H1 (cell line): Measurements from ENCODE around the gene TMEM51. TPM values are rescaled to one million over a fixed set of nuclear protein-coding genes. Genes with fewer than 3 reads are reported as not detected.

ENCODE experiments used
- CTCF ChIA-PET: fragments of 300-600 bp; sonication (Branson Sonifier 250); formaldehyde crosslinking; loops from one replicate; lab custom pipeline; 2021; ENCODE audit not compliant: partially characterized antibody; lab: Charles Lee
- POLR2A ChIA-PET: fragments of 300-600 bp; sonication (Branson Sonifier 250); formaldehyde crosslinking; loops from one replicate; lab custom pipeline; 2021; ENCODE audit warnings: inconsistent platforms; ENCODE audit not compliant: partially characterized antibody; lab: Charles Lee
- DNase-seq, 2 experiments: peaks; one replicate each; pipeline versions ENCODE4 v3.0.0 to v3.0.0-alpha.2; 2010 to 2022; ENCODE audit warnings: low spot score in 2 of 2, low read depth in 1 of 2, mixed read lengths in 1 of 2
- FAIRE-seq: peaks from 2 replicates; lab custom pipeline; 2011; peaks lifted over from hg19 to GRCh38; lab: Jason Lieb, UNC
- H2AFZ ChIP-seq: 2 replicates; pipeline ENCODE4 v1.8.1; 2012; ENCODE audit warnings: low read length, inconsistent platforms
- H2AK5ac ChIP-seq: 2 replicates; pipeline ENCODE4 v1.6.1; 2013; ENCODE audit warnings: low read depth, low read length
- H2BK120ac ChIP-seq: replicated peaks from 2 replicates; pipeline ENCODE3; 2013; ENCODE audit warnings: low read depth, low read length, inconsistent platforms
- H2BK12ac ChIP-seq: 2 replicates; pipeline ENCODE4 v1.6.1; 2013; ENCODE audit warnings: low read depth, low read length
- H2BK15ac ChIP-seq: 2 replicates; pipeline ENCODE4 v1.6.1; 2013; ENCODE audit warnings: low read length
- H2BK20ac ChIP-seq: 2 replicates; pipeline ENCODE4 v1.6.1; 2013; ENCODE audit warnings: low read length
- H2BK5ac ChIP-seq: 2 replicates; pipeline ENCODE4 v1.6.1; 2013; ENCODE audit warnings: low read depth, low read length
- H3K14ac ChIP-seq: 2 replicates; pipeline ENCODE4 v1.6.1; 2013; ENCODE audit warnings: inconsistent platforms; ENCODE audit not compliant: insufficient read length
- H3K18ac ChIP-seq: 2 replicates; pipeline ENCODE4 v1.6.1; 2013; ENCODE audit warnings: low read length; ENCODE audit errors: extremely low read depth
- H3K23ac ChIP-seq: 2 replicates; pipeline ENCODE4 v1.6.1; 2013; ENCODE audit warnings: inconsistent platforms; ENCODE audit not compliant: insufficient read length
- H3K23me2 ChIP-seq: 2 replicates; pipeline ENCODE4 v1.6.1; 2013; ENCODE audit warnings: low read depth, low read length
- H3K27ac ChIP-seq: 2 replicates; pipeline ENCODE4 v1.6.1; 2011; ENCODE audit warnings: low read depth, low read length, inconsistent platforms
- H3K27me3 ChIP-seq, 4 experiments: replicated peaks in 1 of 4; 1 replicate in 1 of 4; 2 replicates in 3 of 4; pipeline versions ENCODE4 v1.6.1 to v1.8.1; 2011 to 2013; ENCODE audit warnings: low read length in 3 of 4, mild to moderate bottlenecking in 3 of 4, inconsistent platforms in 2 of 4, mixed read lengths in 2 of 4, moderate library complexity in 1 of 4; ENCODE audit not compliant: control insufficient read depth in 3 of 4, insufficient read depth in 3 of 4; ENCODE audit errors: extremely low read depth in 1 of 4
- H3K36me3 ChIP-seq, 4 experiments: 2 replicates each; pipeline versions ENCODE4 v1.6.1 to v1.8.1; 2011 to 2013; ENCODE audit warnings: mild to moderate bottlenecking in 4 of 4, low read length in 3 of 4, moderate library complexity in 2 of 4, control low read depth in 1 of 4, inconsistent platforms in 1 of 4; ENCODE audit not compliant: insufficient read depth in 4 of 4, control insufficient read depth in 2 of 4
- H3K4ac ChIP-seq: replicated peaks from 2 replicates; pipeline ENCODE3; 2013; ENCODE audit warnings: low read length, low read depth, mixed read lengths, inconsistent platforms; ENCODE audit not compliant: insufficient read length
- H3K4me1 ChIP-seq, 4 experiments: replicated peaks in 1 of 4; 1 replicate in 1 of 4; 2 replicates in 3 of 4; pipeline versions ENCODE4 v1.6.1 to v1.8.1; 2011 to 2013; ENCODE audit warnings: low read length in 3 of 4, inconsistent platforms in 2 of 4, mixed read lengths in 1 of 4; ENCODE audit not compliant: insufficient read depth in 4 of 4, control insufficient read depth in 3 of 4
- H3K4me2 ChIP-seq, 2 experiments: 2 replicates each; pipeline versions ENCODE4 v1.6.1 to v1.8.1; 2011 to 2013; ENCODE audit warnings: low read depth in 2 of 2, low read length in 2 of 2, control low read depth in 1 of 2, inconsistent platforms in 1 of 2, mild to moderate bottlenecking in 1 of 2; ENCODE audit not compliant: insufficient read depth in 1 of 2
- H3K4me3 ChIP-seq, 4 experiments: fragments of 200-600, 300-600 bp in 1 of 4; sonication (generic), shearing (Covaris generic), sonication (Bioruptor Twin) in 1 of 4; 2 replicates each; pipeline versions ENCODE4 v1.5.1 to v1.8.1; 2011 to 2016; ENCODE audit warnings: low read length in 4 of 4, low read depth in 3 of 4, control low read depth in 2 of 4, inconsistent platforms in 2 of 4, mild to moderate bottlenecking in 2 of 4, mixed read lengths in 1 of 4, moderate library complexity in 1 of 4; ENCODE audit not compliant: insufficient read depth in 2 of 4; ENCODE audit errors: extremely low read depth in 1 of 4
- H3K56ac ChIP-seq: replicated peaks from 2 replicates; pipeline ENCODE3; 2013; ENCODE audit warnings: low read depth, mild to moderate bottlenecking, mixed read lengths, low read length, inconsistent platforms; ENCODE audit not compliant: insufficient read length
- H3K79me1 ChIP-seq: 2 replicates; pipeline ENCODE4 v1.6.1; 2013; ENCODE audit warnings: low read depth, low read length, control low read depth
- H3K79me2 ChIP-seq, 2 experiments: 2 replicates each; pipeline versions ENCODE4 v1.6.1 to v1.8.1; 2012 to 2013; ENCODE audit warnings: low read length in 2 of 2, mild to moderate bottlenecking in 2 of 2, inconsistent platforms in 1 of 2; ENCODE audit not compliant: insufficient read depth in 2 of 2, control insufficient read depth in 1 of 2
- H3K9ac ChIP-seq, 4 experiments: replicated peaks in 1 of 4; 1 replicate in 1 of 4; 2 replicates in 3 of 4; pipeline versions ENCODE4 v1.6.1 to v1.8.1; 2011 to 2013; ENCODE audit warnings: low read depth in 3 of 4, low read length in 3 of 4, control low read depth in 2 of 4, mild to moderate bottlenecking in 2 of 4, moderate library complexity in 2 of 4, inconsistent platforms in 1 of 4; ENCODE audit errors: extremely low read depth in 1 of 4
- H3K9me3 ChIP-seq, 2 experiments: 2 replicates each; pipeline versions ENCODE4 v1.6.1 to v1.8.1; 2012 to 2013; ENCODE audit warnings: mild to moderate bottlenecking in 2 of 2, moderate library complexity in 2 of 2, control low read depth in 1 of 2, inconsistent platforms in 1 of 2, low read depth in 1 of 2, low read length in 1 of 2, mixed read lengths in 1 of 2; ENCODE audit not compliant: insufficient read depth in 2 of 2
- H4K20me1 ChIP-seq, 2 experiments: replicated peaks in 1 of 2; 2 replicates each; pipeline versions ENCODE3 to v1.8.1; 2011 to 2013; ENCODE audit warnings: inconsistent platforms in 2 of 2, low read length in 2 of 2, mild to moderate bottlenecking in 1 of 2; ENCODE audit not compliant: insufficient read depth in 2 of 2, control insufficient read depth in 1 of 2
- H4K5ac ChIP-seq: 2 replicates; pipeline ENCODE4 v1.6.1; 2013; ENCODE audit warnings: low read length, low read depth, mixed read lengths, inconsistent platforms; ENCODE audit not compliant: insufficient read length
- H4K8ac ChIP-seq: 2 replicates; pipeline ENCODE4 v1.8.0; 2013; ENCODE audit warnings: mild to moderate bottlenecking, moderate library complexity, low read length, inconsistent platforms; ENCODE audit not compliant: insufficient read depth; ENCODE audit errors: extremely low read depth
- H4K91ac ChIP-seq: replicated peaks from 2 replicates; pipeline ENCODE3; 2013; ENCODE audit warnings: low read length, mixed read lengths, inconsistent platforms; ENCODE audit not compliant: insufficient read length
- CBX5 ChIP-seq: fragments of 300-800, 300-1000 bp; sonication (generic); IDR thresholded peaks from 2 replicates; pipeline ENCODE4 v1.7.1; 2016; ENCODE audit warnings: antibody characterized with exemption, low read length, low read depth
- CEBPB ChIP-seq: IDR thresholded peaks from 2 replicates; pipeline ENCODE4 v1.6.1; 2012; ENCODE audit warnings: low read depth, low read length
- E2F6 ChIP-seq: IDR thresholded peaks from 2 replicates; pipeline ENCODE4 v1.6.1; 2012; ENCODE audit warnings: inconsistent platforms
- EZH2 ChIP-seq: fragments of 200-600 bp; sonication (generic); IDR thresholded peaks from 2 replicates; pipeline ENCODE4 v1.7.1; 2012; ENCODE audit warnings: low read depth, mild to moderate bottlenecking, moderate library complexity, low read length, inconsistent platforms; ENCODE audit not compliant: severe bottlenecking
- HDAC6 ChIP-seq: IDR thresholded peaks from one replicate; pipeline ENCODE4 v1.7.1; 2012; ENCODE audit warnings: low read depth, mild to moderate bottlenecking, inconsistent platforms, low read length, moderate library complexity
- KDM5A ChIP-seq: fragments of 200-600 bp; IDR thresholded peaks from 2 replicates; pipeline ENCODE4 v1.7.1; 2012; ENCODE audit warnings: mild to moderate bottlenecking, low read length, inconsistent platforms, mixed read lengths
- NRF1 ChIP-seq: IDR thresholded peaks from 2 replicates; pipeline ENCODE4 v1.6.1; 2011; ENCODE audit warnings: mild to moderate bottlenecking, low read depth, low read length, improper control_type of control experiment
- POLR2A ChIP-seq, 2 experiments: IDR thresholded peaks; 1 replicate in 1 of 2; 2 replicates in 1 of 2; pipeline ENCODE4 v1.6.1; 2011; ENCODE audit warnings: low read depth in 2 of 2, low read length in 2 of 2, mild to moderate bottlenecking in 2 of 2; ENCODE audit errors: control extremely low read depth in 1 of 2
- RBBP5 ChIP-seq: IDR thresholded peaks from 2 replicates; pipeline ENCODE4 v1.7.1; 2012; ENCODE audit warnings: low read depth, mild to moderate bottlenecking, inconsistent platforms, low read length, moderate library complexity, borderline replicate concordance
- RFX5 ChIP-seq: IDR thresholded peaks from 2 replicates; pipeline ENCODE4 v1.6.1; 2011; ENCODE audit warnings: low read depth, low read length, improper control_type of control experiment, borderline replicate concordance
- RNF2 ChIP-seq: fragments of 200-900, 300-1000 bp; sonication (generic); IDR thresholded peaks from 2 replicates; pipeline ENCODE4 v1.7.1; 2016; ENCODE audit warnings: borderline replicate concordance, low read depth, mild to moderate bottlenecking, antibody characterized with exemption, low read length; ENCODE audit not compliant: poor library complexity, severe bottlenecking; ENCODE audit errors: missing control alignments
- RXRA ChIP-seq: IDR thresholded peaks from 2 replicates; pipeline ENCODE4 v1.6.1; 2011; ENCODE audit warnings: low read depth, mild to moderate bottlenecking, low read length, moderate library complexity; ENCODE audit not compliant: insufficient read depth
- ZNF274 ChIP-seq: IDR thresholded peaks from 2 replicates; pipeline ENCODE4 v1.7.0; 2012; ENCODE audit warnings: low read length, borderline replicate concordance; ENCODE audit errors: extremely low read depth
- WGBS, 2 experiments: shearing (Covaris generic) in 1 of 2; methylation state at CpG; one replicate each; pipeline versions ENCODE4 v1.1.6 to v1.1.7; 2013 to 2015; ENCODE audit warnings: low lambda C conversion rate in 2 of 2, mixed read lengths in 2 of 2, inconsistent platforms in 1 of 2, low coverage in 1 of 2, missing lambda C conversion rate in 1 of 2; ENCODE audit not compliant: insufficient replicate concordance in 2 of 2, insufficient coverage in 1 of 2, insufficient read length in 1 of 2; ENCODE audit errors: extremely low coverage in 1 of 2, missing lambda C conversion rate in 1 of 2; 5-methylcytosine and 5-hydroxymethylcytosine counted together
- polyA plus RNA-seq, 7 experiments: library from polyadenylated mRNA; depleted of rRNA in 3 of 7; stranded (reverse) in 5 of 7; unstranded in 2 of 7; fragments of >200 nt in 5 of 7; fragments of 200-250 nt in 2 of 7; gene quantifications; 1 replicate in 5 of 7; 2 replicates in 1 of 7; 4 replicates in 1 of 7; pipeline versions ENCODE4 v1.2.1 to v1.2.3, GENCODE V29; 2011 to 2013; ENCODE audit warnings: missing spikeins in 2 of 7, mixed read lengths in 2 of 7
- total RNA-seq: library from RNA; stranded (reverse); fragmentation: NEBNext Ultra II Directional; extraction: Animal tissue kit (Norgen Biotek cat#: 25700); gene quantifications from 2 replicates; pipeline ENCODE4 v1.2.1, GENCODE V29; 2021

The TMEM51 gene
- total and polyA plus RNA-seq, 2 of the 8 experiments (the other 6 are each of a cell fraction or from before 2014, with no cell fraction given), result 9.9 to 10.7 TPM

GRCh38 chr1:15122331-15122730 lies 31.2 kb upstream of the TMEM51 start:
- H2BK15ac ChIP-seq, result no peak overlapping the region
- no peaks in the 10 kb centered on the region for H3K9me3 ChIP-seq
- no peak for DNase-seq
- no peak overlapping the region for H4K91ac ChIP-seq
- H3K56ac ChIP-seq, result no peak overlapping the region
- no peak overlapping the region for H2BK120ac ChIP-seq
- H3K79me2 ChIP-seq, result no peaks in the 10 kb centered on the region
- no peak for FAIRE-seq
- H2AK5ac ChIP-seq, result no peak overlapping the region
- no peak overlapping the region for H3K14ac ChIP-seq
- no peak overlapping the region for H3K27ac ChIP-seq
- H2BK5ac ChIP-seq, result no peak overlapping the region
- no peaks in the 10 kb centered on the region for H3K27me3 ChIP-seq
- no peak overlapping the region for H4K5ac ChIP-seq
- no peaks in the 10 kb centered on the region for H3K79me1 ChIP-seq
- TF ChIP-seq RXRA (no peak), CEBPB (no peak), NRF1 (no peak), RFX5 (no peak), POLR2A (IDR thresholded peaks at IDR 0.05; ENCODE audit: control extremely low read depth in 1 of 2, low read depth in 2 of 2, low read length in 2 of 2) (no peak), KDM5A (no peak), E2F6 (no peak), HDAC6 (no peak), ZNF274 (no peak), CBX5 (no peak), RNF2 (no peak), RBBP5 (no peak), EZH2 (no peak)
- no peak overlapping the region for H3K4me3 ChIP-seq
- whole genome bisulfite sequencing, 2 experiments, result 77% methylated on average over 7 of the region's 7 CpGs; no CpG with 5 or more reads in 1 of the 2 experiments
- ChIA-PET CTCF (interaction anchor here (0.7 to 2.3 kb wide), 4 partner anchors 30 to 182 kb away, joined by 3 to 7 read pairs (median 6); no protein-coding TSS in a partner anchor), POLR2A (no interaction called here)
- H3K23me2 ChIP-seq, result no peaks in the 10 kb centered on the region
- H3K4me1 ChIP-seq, result no peaks in the 10 kb centered on the region
- H3K18ac ChIP-seq, result no peak overlapping the region
- no peak overlapping the region for H2BK20ac ChIP-seq
- no peak overlapping the region for H2AFZ ChIP-seq
- H3K9ac ChIP-seq, result no peak overlapping the region
- no peak overlapping the region for H3K4ac ChIP-seq
- H4K8ac ChIP-seq, result no peak overlapping the region
- no peak overlapping the region for H3K23ac ChIP-seq
- no peaks in the 10 kb centered on the region for H4K20me1 ChIP-seq
- H3K4me2 ChIP-seq, result no peak overlapping the region
- no peak overlapping the region for H2BK12ac ChIP-seq
- no peaks in the 10 kb centered on the region for H3K36me3 ChIP-seq
